AG04450 (cell line): ENCODE measurements around the gene NAA80. TPM values are rescaled to one million over a fixed set of nuclear protein-coding genes. Genes with fewer than 3 reads are reported as not detected.

Source experiments
- CTCF ChIA-PET: fragments of 300-600, 350-600 bp; formaldehyde crosslinking; extraction: SDS; loops from one replicate; lab custom pipeline; 2022; ENCODE audit warnings: antibody characterized with exemption, inconsistent platforms; lab: Charles Lee
- POLR2A ChIA-PET: fragments of 350-600 bp; formaldehyde crosslinking; extraction: SDS; loops from one replicate; lab custom pipeline; 2021; ENCODE audit warnings: antibody characterized with exemption, inconsistent platforms; lab: Yijun Ruan, JAX
- DNase-seq: peaks from one replicate; pipeline ENCODE4 v3.0.0-alpha.2; 2011; ENCODE audit warnings: low read depth, low spot score
- H3K27ac ChIP-seq: one replicate; pipeline ENCODE4 v1.5.1; 2012; ENCODE audit warnings: low read depth, low read length, control low read depth
- H3K27me3 ChIP-seq: one replicate; pipeline ENCODE4 v1.6.0; 2012; ENCODE audit warnings: low read length; ENCODE audit not compliant: control insufficient read depth, insufficient read depth
- H3K4me3 ChIP-seq: 2 replicates; pipeline ENCODE4 v1.5.1; 2011; ENCODE audit warnings: mild to moderate bottlenecking, low read depth, low read length, control low read depth
- H3K9me3 ChIP-seq: 2 replicates; pipeline ENCODE4 v1.5.1; 2012; ENCODE audit warnings: low read length; ENCODE audit not compliant: control insufficient read depth, insufficient read depth
- CTCF ChIP-seq: IDR thresholded peaks from 2 replicates; pipeline ENCODE4 v1.5.1; 2011; ENCODE audit warnings: low read depth, low read length, control low read depth, inconsistent platforms
- polyA minus RNA-seq: library from RNA; depleted of rRNA, polyadenylated mRNA; stranded (reverse); fragments of >200 nt; gene quantifications from 2 replicates; pipeline ENCODE4 v1.2.3, GENCODE V29; 2011; rRNA and poly(A)+ RNA removed
- polyA plus RNA-seq: library from polyadenylated mRNA; depleted of rRNA; stranded (reverse); fragments of >200 nt; gene quantifications from 2 replicates; pipeline ENCODE4 v1.2.3, GENCODE V29; 2011; rRNA removed

The NAA80 gene
- polyA plus RNA-seq (2.0 and 4.6 TPM in 2 replicates), polyA minus RNA-seq (4.7 and 6.4 TPM in 2 replicates)

- no peaks in the 10 kb centered on the region for H3K27me3 ChIP-seq
- DNase-seq, result peak; percentile 99
- ChIA-PET POLR2A (interaction anchor here (0.5 to 1.3 kb wide), 11 partner anchors 11 to 1273 kb away, joined by 3 to 5 read pairs (median 4); partner anchors contain the start of genes CYB561D2, GNAI2 and NPRL2), CTCF (interaction anchor here (1.4 to 1.5 kb wide), 2 partner anchors 25 to 53 kb away, joined by 5 to 10 read pairs; no protein-coding TSS in a partner anchor)
- H3K9me3 ChIP-seq, result no peaks in the 10 kb centered on the region; the same call in 1 of the 2 replicates
- H3K27ac ChIP-seq, result peak within 1 kb of the TSS; percentile 62
- peak within 1 kb of the TSS; percentile 74 for H3K4me3 ChIP-seq
- TF ChIP-seq CTCF, result peak; percentile 27
Measured at GRCh38 chr3:50298836-50299637, at the start of gene NAA80, which contains the start of gene HYAL3. TSS of gene NAA80 (minus strand) at chr3:50299405. CDS start at chr3:50297463, 1,942 bp downstream. TSS of gene HYAL3 (minus strand) at chr3:50299405. CDS start at chr3:50295602, 3,803 bp downstream.

GRCh38 chr3:50347187-50347813 is 48.1 kb upstream of the NAA80 start:
- no peak for DNase-seq
- CTCF ChIA-PET, result interaction anchor here (0.6 to 6.7 kb wide), 17 partner anchors 10 to 251 kb away, joined by 3 to 76 read pairs (median 6); partner anchors contain the start of genes HEMK1 and TUSC2
- POLR2A ChIA-PET, result interaction anchor here (0.7 to 0.9 kb wide), 2 partner anchors 10 to 12 kb away, joined by 3 to 5 read pairs; no protein-coding TSS in a partner anchor
- Histone ChIP-seq H3K9me3 (no peaks in the 10 kb centered on the region), H3K27ac (peak overlapping the region; percentile 39), H3K27me3 (no peaks in the 10 kb centered on the region), H3K4me3 (no peak overlapping the region)
- peak; percentile 70 for TF ChIP-seq CTCF

GRCh38 chr3:50345586-50346234 is 46.5 kb upstream of the NAA80 start, which contains the start of gene ZMYND10:
TSS of gene ZMYND10 (minus strand) at chr3:50345732. CDS start at chr3:50345579, 153 bp downstream.
- H3K27ac ChIP-seq, result no peak within 1 kb of the TSS
- H3K4me3 ChIP-seq, result peak within 1 kb of the TSS; percentile 60
- TF ChIP-seq CTCF, result no peak
- H3K27me3 ChIP-seq, result no peaks in the 10 kb centered on the region
- POLR2A ChIA-PET, result interaction anchor here (0.7 kb wide), 1 partner anchor 11 kb away, joined by 4 read pairs; no protein-coding TSS in a partner anchor
- CTCF ChIA-PET, result interaction anchor here (6.6 to 6.7 kb wide), 2 partner anchors 197 to 204 kb away, joined by 53 to 76 read pairs; no protein-coding TSS in a partner anchor
- no peak for DNase-seq
- no peaks in the 10 kb centered on the region for H3K9me3 ChIP-seq

GRCh38 chr3:50345008-50345407 is 45.8 kb upstream of the NAA80 start:
- H3K27ac ChIP-seq, result no peak overlapping the region
- ChIA-PET POLR2A (interaction anchor here (0.7 kb wide), 1 partner anchor 11 kb away, joined by 4 read pairs; no protein-coding TSS in a partner anchor), CTCF (interaction anchor here (6.6 to 6.7 kb wide), 2 partner anchors 198 to 205 kb away, joined by 53 to 76 read pairs; no protein-coding TSS in a partner anchor)
- peak overlapping the region; percentile 60 for H3K4me3 ChIP-seq
- no peaks in the 10 kb centered on the region for H3K27me3 ChIP-seq
- no peak for TF ChIP-seq CTCF
- DNase-seq, result no peak
- no peaks in the 10 kb centered on the region for H3K9me3 ChIP-seq
